H9 (cell line): ENCODE results near the gene EFTUD2. TPM values are rescaled to one million over a fixed set of nuclear protein-coding genes. Genes with fewer than 3 reads are reported as not detected.

Experiments used
- DNase-seq: peaks from one replicate; pipeline ENCODE4 v3.0.0-alpha.2; 2017
- H2AFZ ChIP-seq: one replicate; pipeline ENCODE4 v1.6.1; 2013; ENCODE audit warnings: mild to moderate bottlenecking, low read length, control low read depth, moderate library complexity
- H2AK5ac ChIP-seq: 2 replicates; pipeline ENCODE4 v1.6.1; 2013; ENCODE audit warnings: low read length, control low read depth, mixed read lengths; ENCODE audit not compliant: insufficient read length
- H2BK120ac ChIP-seq: one replicate; pipeline ENCODE4 v1.6.1; 2013; ENCODE audit warnings: low read depth, mild to moderate bottlenecking, low read length, control low read depth, inconsistent platforms; ENCODE audit not compliant: poor library complexity, severe bottlenecking
- H2BK12ac ChIP-seq: 2 replicates; pipeline ENCODE4 v1.6.1; 2013; ENCODE audit warnings: low read length, control low read depth, mixed read lengths, low read depth; ENCODE audit not compliant: insufficient read length
- H2BK15ac ChIP-seq: 2 replicates; pipeline ENCODE4 v1.6.1; 2013; ENCODE audit warnings: low read depth, low read length, control low read depth
- H2BK20ac ChIP-seq: one replicate; pipeline ENCODE4 v1.6.1; 2013; ENCODE audit warnings: low read depth, mild to moderate bottlenecking, low read length, control low read depth, inconsistent platforms; ENCODE audit not compliant: poor library complexity, severe bottlenecking
- H2BK5ac ChIP-seq: 2 replicates; pipeline ENCODE4 v1.6.1; 2013; ENCODE audit warnings: low read length, control low read depth, mixed read lengths; ENCODE audit not compliant: insufficient read length
- H3K14ac ChIP-seq: 2 replicates; pipeline ENCODE4 v1.6.1; 2013; ENCODE audit warnings: low read length, control low read depth; ENCODE audit not compliant: insufficient read depth
- H3K18ac ChIP-seq: 2 replicates; pipeline ENCODE4 v1.6.1; 2013; ENCODE audit warnings: low read depth, mild to moderate bottlenecking, mixed read lengths, low read length, control low read depth; ENCODE audit not compliant: insufficient read length
- H3K23ac ChIP-seq: 2 replicates; pipeline ENCODE4 v1.6.1; 2013; ENCODE audit warnings: low read length, control low read depth, mixed read lengths, low read depth; ENCODE audit not compliant: insufficient read length
- H3K23me2 ChIP-seq: 2 replicates; pipeline ENCODE4 v1.6.1; 2013; ENCODE audit warnings: low read depth, mild to moderate bottlenecking, mixed read lengths, low read length, control low read depth; ENCODE audit not compliant: insufficient read length, poor library complexity, severe bottlenecking
- H3K27ac ChIP-seq: 2 replicates; pipeline ENCODE4 v1.5.1; 2013; ENCODE audit warnings: low read length, control low read depth, mixed read lengths, low read depth; ENCODE audit not compliant: insufficient read length
- H3K27me3 ChIP-seq: 2 replicates; pipeline ENCODE4 v1.6.1; 2013; ENCODE audit warnings: low read length, control low read depth, inconsistent platforms; ENCODE audit not compliant: insufficient read depth
- H3K4ac ChIP-seq: 2 replicates; pipeline ENCODE4 v1.6.1; 2013; ENCODE audit warnings: low read depth, mild to moderate bottlenecking, control low read depth, inconsistent platforms, low read length, moderate library complexity
- H3K4me1 ChIP-seq: 2 replicates; pipeline ENCODE4 v1.6.1; 2013; ENCODE audit warnings: low read length, control low read depth, inconsistent platforms; ENCODE audit not compliant: insufficient read depth
- H3K4me2 ChIP-seq: 2 replicates; pipeline ENCODE4 v1.6.1; 2013; ENCODE audit warnings: low read length, control low read depth, mixed read lengths; ENCODE audit not compliant: insufficient read length, insufficient read depth
- H3K56ac ChIP-seq: 2 replicates; pipeline ENCODE4 v1.6.1; 2013; ENCODE audit warnings: low read depth, mild to moderate bottlenecking, mixed read lengths, low read length, control low read depth; ENCODE audit not compliant: insufficient read length
- H3K79me1 ChIP-seq: 2 replicates; pipeline ENCODE4 v1.6.1; 2013; ENCODE audit warnings: low read depth, mild to moderate bottlenecking, moderate library complexity, low read length, control low read depth, inconsistent platforms; ENCODE audit not compliant: insufficient read depth, poor library complexity, severe bottlenecking
- H3K79me2 ChIP-seq: 2 replicates; pipeline ENCODE4 v1.6.1; 2013; ENCODE audit warnings: low read length, control low read depth, inconsistent platforms; ENCODE audit not compliant: insufficient read depth
- H3K9ac ChIP-seq: 2 replicates; pipeline ENCODE4 v1.6.1; 2013; ENCODE audit warnings: low read length, control low read depth, mixed read lengths; ENCODE audit not compliant: insufficient read length; ENCODE audit errors: extremely low read depth
- H3K9me3 ChIP-seq: one replicate; pipeline ENCODE4 v1.6.1; 2013; ENCODE audit warnings: low read depth, low read length, inconsistent platforms; ENCODE audit not compliant: control insufficient read depth
- H3T11ph ChIP-seq: one replicate; pipeline ENCODE4 v1.6.1; 2013; ENCODE audit warnings: mild to moderate bottlenecking, low read length, control low read depth, inconsistent platforms
- H4K20me1 ChIP-seq: one replicate; pipeline ENCODE4 v1.6.1; 2013; ENCODE audit not compliant: control insufficient read depth, insufficient read length, insufficient read depth
- H4K5ac ChIP-seq: 2 replicates; pipeline ENCODE4 v1.6.1; 2013; ENCODE audit warnings: low read depth, mild to moderate bottlenecking, mixed read lengths, low read length, control low read depth; ENCODE audit not compliant: insufficient read length
- H4K8ac ChIP-seq: replicated peaks from 2 replicates; pipeline ENCODE4 v1.6.1; 2013; ENCODE audit warnings: low read length, control low read depth, mixed read lengths, low read depth; ENCODE audit not compliant: insufficient read length
- H4K91ac ChIP-seq: 2 replicates; pipeline ENCODE4 v1.6.1; 2013; ENCODE audit warnings: low read depth, mild to moderate bottlenecking, moderate library complexity, mixed read lengths, low read length, control low read depth; ENCODE audit not compliant: insufficient read length
- H3K27ac Mint-ChIP-seq, 3 experiments: 2 replicates in 2 of 3; 3 replicates in 1 of 3; pipeline ENCODE4 v1.8.0; 2020 to 2021; ENCODE audit warnings: mixed read lengths in 3 of 3, mild to moderate bottlenecking in 1 of 3, moderate library complexity in 1 of 3
- H3K27me3 Mint-ChIP-seq: 2 replicates; pipeline ENCODE4 v1.8.0; 2021; ENCODE audit warnings: low read depth, mild to moderate bottlenecking, moderate library complexity, mixed read lengths
- H3K36me3 Mint-ChIP-seq, 3 experiments: 2 replicates in 2 of 3; 3 replicates in 1 of 3; pipeline ENCODE4 v1.8.0; 2020 to 2021; ENCODE audit warnings: low read depth in 3 of 3, mixed read lengths in 3 of 3; ENCODE audit not compliant: insufficient read depth in 1 of 3
- H3K4me1 Mint-ChIP-seq, 2 experiments: 2 replicates each; pipeline ENCODE4 v1.8.0; 2020; ENCODE audit warnings: mixed read lengths in 2 of 2
- H3K4me3 Mint-ChIP-seq, 2 experiments: 2 replicates in 1 of 2; 3 replicates in 1 of 2; pipeline ENCODE4 v1.8.0; 2020 to 2021; ENCODE audit warnings: mild to moderate bottlenecking in 2 of 2, mixed read lengths in 2 of 2, moderate library complexity in 1 of 2
- H3K9me3 Mint-ChIP-seq, 2 experiments: 2 replicates in 1 of 2; 3 replicates in 1 of 2; pipeline ENCODE4 v1.8.0; 2020; ENCODE audit warnings: mild to moderate bottlenecking in 2 of 2, mixed read lengths in 2 of 2, moderate library complexity in 1 of 2
- CTCF ChIP-seq: fragments of 200-600 bp; sonication (generic); conservative IDR thresholded peaks from 3 replicates; pipeline ENCODE4 v1.8.0; 2021; ENCODE audit warnings: antibody characterized with exemption, mild to moderate bottlenecking
- WGBS: extraction: QIAGEN DNeasy Blood & Tissue Kit; methylation state at CpG from one replicate; pipeline ENCODE4 v1.1.7; 2013; ENCODE audit warnings: missing lambda C conversion rate, low lambda C conversion rate, mixed read lengths; ENCODE audit not compliant: insufficient read length; ENCODE audit errors: extremely low coverage; 5-methylcytosine and 5-hydroxymethylcytosine counted together
- total RNA-seq: library from RNA; stranded (reverse); gene quantifications from 2 replicates; pipeline ENCODE4 v1.2.1, GENCODE V29; 2021

EFTUD2 gene
- total RNA-seq, 1 experiment from 2014 or later: 150 TPM

- Histone ChIP-seq H4K8ac (no peak overlapping the region), H4K20me1 (no peaks in the 10 kb centered on the region), H3K14ac (no peak overlapping the region), H3K4me2 (no peak overlapping the region), H2BK15ac (no peak overlapping the region), H3K23me2 (no peaks in the 10 kb centered on the region), H3K27ac (no peak overlapping the region), H3K56ac (no peak overlapping the region), H3T11ph (no peak overlapping the region), H3K9ac (no peak overlapping the region), H4K5ac (no peak overlapping the region), H2BK12ac (no peak overlapping the region), H4K91ac (no peak overlapping the region), H3K4ac (no peak overlapping the region), H3K27me3 (0 out of 2 replicates have a peak, but pooled peaks cover 2% of the 10 kb centered on the region), H3K79me1 (no peaks in the 10 kb centered on the region), H2AFZ (no peak overlapping the region), H2BK5ac (no peak overlapping the region), H3K79me2 (no peaks in the 10 kb centered on the region), H3K18ac (no peak overlapping the region), H3K9me3 (no peaks in the 10 kb centered on the region), H3K23ac (no peak overlapping the region), H2BK20ac (no peak overlapping the region), H2BK120ac (no peak overlapping the region), H2AK5ac (no peak overlapping the region), H3K4me1 (peaks cover 7% of the 10 kb centered on the region; the same call in 1 of the 2 replicates)
- peaks cover 23% of the 10 kb centered on the region for H3K27me3 Mint-ChIP-seq
- no peak overlapping the region for H3K27ac Mint-ChIP-seq
- H3K36me3 Mint-ChIP-seq: peaks cover 0 to 3% (median 0%) of the 10 kb centered on the region in 3 experiments; a peak in 1 of 7 replicates
- peak; percentile 94 for DNase-seq
- H3K4me1 Mint-ChIP-seq: peaks cover 17 to 32% of the 10 kb centered on the region in 2 experiments
- WGBS: no CpG with 5 or more reads among the region's 9 CpGs
- H3K4me3 Mint-ChIP-seq: no peak overlapping the region; a peak in 1 of 5 replicates
- H3K9me3 Mint-ChIP-seq: no peaks in the 10 kb centered on the region
- peak; percentile 86 for TF ChIP-seq CTCF
These were observed 20.8 kb upstream of the EFTUD2 start for GRCh38 chr17:44919885-44920564.
